HepG2 (cell line): Measurements from ENCODE around the gene PARP16. TPM values are rescaled to one million over a fixed set of nuclear protein-coding genes. Genes with fewer than 3 reads are reported as not detected.

Source experiments
- ATAC-seq: fragments of 200-7000 bp; cut with Tn5 transposase; 3 replicates; pipeline ENCODE4 v1.9.1; 2020; ENCODE audit warnings: mild to moderate bottlenecking, moderate library complexity
- BruUV-seq: library from RNA; stranded (reverse); fragments of 400-500 nt; replicated peaks from 2 replicates; lab custom pipeline; 2021; lab: Mats Ljungman, UMichigan
- CTCF ChIA-PET: fragments of 300-600 bp; formaldehyde crosslinking; extraction: SDS; loops from one replicate; lab custom pipeline; 2021; ENCODE audit warnings: low total read pairs, inconsistent platforms, low intra/inter-chr PET ratio; lab: Yijun Ruan, JAX
- POLR2A ChIA-PET: fragments of 350-600 bp; sonication (Branson Sonifier 250); formaldehyde crosslinking; loops from one replicate; lab custom pipeline; 2020; ENCODE audit warnings: antibody characterized with exemption, inconsistent platforms; lab: Yijun Ruan, JAX
- DNase-seq: peaks from one replicate; pipeline ENCODE4 v3.0.0-alpha.2; 2015; ENCODE audit warnings: low spot score
- FAIRE-seq: peaks from 3 replicates; lab custom pipeline; 2011; peaks lifted over from hg19 to GRCh38; lab: Jason Lieb, UNC
- H2AFZ ChIP-seq: one replicate; pipeline ENCODE4 v1.6.1; 2011; ENCODE audit warnings: low read length, inconsistent platforms
- H3K27ac ChIP-seq: fragments of 300-600 bp; 3 replicates; pipeline ENCODE4 v1.8.0; 2011; ENCODE audit warnings: mixed run types, mild to moderate bottlenecking, mixed read lengths, low read length, inconsistent platforms; ENCODE audit not compliant: insufficient read depth; ENCODE audit errors: extremely low read length
- H3K27me3 ChIP-seq, 2 experiments: fragments of 200-600 bp in 1 of 2; 2 replicates in 1 of 2; 3 replicates in 1 of 2; pipeline versions ENCODE4 v1.6.0 to v1.8.0; 2011; ENCODE audit warnings: low read length in 2 of 2, mild to moderate bottlenecking in 2 of 2, moderate library complexity in 2 of 2, inconsistent platforms in 1 of 2; ENCODE audit not compliant: insufficient read depth in 2 of 2, control insufficient read depth in 1 of 2
- H3K36me3 ChIP-seq, 2 experiments: fragments of 200-600 bp in 1 of 2; replicated peaks in 1 of 2; 2 replicates in 1 of 2; 3 replicates in 1 of 2; pipeline versions ENCODE4 v1.5.1 to v1.8.0; 2011; ENCODE audit warnings: low read length in 2 of 2, inconsistent platforms in 1 of 2; ENCODE audit not compliant: insufficient read depth in 2 of 2, control insufficient read depth in 1 of 2
- H3K4me1 ChIP-seq: 2 replicates; pipeline ENCODE4 v1.5.1; 2012; ENCODE audit warnings: low read length, inconsistent platforms; ENCODE audit not compliant: insufficient read depth
- H3K4me2 ChIP-seq: 2 replicates; pipeline ENCODE4 v1.6.0; 2011; ENCODE audit warnings: low read depth, low read length, inconsistent platforms
- H3K4me3 ChIP-seq, 3 experiments: fragments of 200-600 bp in 1 of 3; sonication (generic), shearing (Covaris generic) in 1 of 3; replicated peaks in 1 of 3; 2 replicates each; pipeline ENCODE4 v1.5.1; 2011 to 2016; ENCODE audit warnings: low read length in 3 of 3, inconsistent platforms in 2 of 3, low read depth in 2 of 3, mild to moderate bottlenecking in 2 of 3, control low read depth in 1 of 3, mixed read lengths in 1 of 3; ENCODE audit not compliant: insufficient read depth in 1 of 3
- H3K79me2 ChIP-seq: one replicate; pipeline ENCODE4 v1.6.1; 2011; ENCODE audit warnings: low read length, inconsistent platforms; ENCODE audit not compliant: insufficient read depth
- H3K9ac ChIP-seq: 2 replicates; pipeline ENCODE4 v1.6.0; 2011; ENCODE audit warnings: mild to moderate bottlenecking, low read depth, low read length, inconsistent platforms; ENCODE audit not compliant: insufficient read depth
- H3K9me3 ChIP-seq: 2 replicates; pipeline ENCODE4 v1.5.1; 2012; ENCODE audit warnings: mild to moderate bottlenecking, low read length
- H4K20me1 ChIP-seq: 2 replicates; pipeline ENCODE4 v1.6.0; 2011; ENCODE audit warnings: inconsistent platforms, mild to moderate bottlenecking, low read length, moderate library complexity; ENCODE audit not compliant: insufficient read depth
- HMGA1 ChIP-seq: sonication (generic); formaldehyde crosslinking; conservative IDR thresholded peaks from 2 replicates; pipeline ENCODE4 v1.4.0; 2020; ENCODE audit warnings: missing genetic modification reagents
- WGBS: methylation state at CpG from one replicate; pipeline ENCODE4 v1.1.6; 2017; ENCODE audit warnings: low lambda C conversion rate; 5-methylcytosine and 5-hydroxymethylcytosine counted together
- in situ Hi-C: cut with HindIII; loops from 2 replicates; pipeline ENCODE4 v1.10.0; 2017; ENCODE audit warnings: low pct_unique_long_range_greater_than_20kb; ENCODE audit not compliant: extremely low pct_ligation_motif_present
- intact Hi-C: fragments of 100-400 bp; cut with micrococcal nuclease; formaldehyde crosslinking; loops from one replicate; pipeline ENCODE4 v1.10.0; 2022; ENCODE audit not compliant: unreplicated experiment
- polyA plus RNA-seq, 8 experiments: library from polyadenylated mRNA; depleted of rRNA in 3 of 8; stranded (reverse) in 7 of 8; unstranded in 1 of 8; fragments of >200 nt; fragmentation: Illumina TruSeq in 4 of 8; extraction: Trizol in 4 of 8; gene quantifications; 2 replicates each; pipeline versions ENCODE4 v1.2.1 to v1.2.3, GENCODE V29; 2011 to 2016; ENCODE audit warnings: low read depth in 4 of 8, missing spikeins in 1 of 8, mixed read lengths in 1 of 8; ENCODE audit not compliant: insufficient read depth in 1 of 8
- total RNA-seq, 5 experiments: library from RNA; depleted of rRNA; stranded (reverse); fragments of >200 nt; fragmentation: Illumina TruSeq; extraction: Trizol; gene quantifications; 2 replicates each; pipeline ENCODE4 v1.2.3, GENCODE V29; 2016; ENCODE audit warnings: low read depth in 1 of 5
- TF ChIP-seq, protein P1 (sequence below), 2 experiments: IDR thresholded peaks; 2 replicates each; pipeline ENCODE4 v1.6.1; 2011 to 2012; ENCODE audit warnings: low read length in 2 of 2, borderline replicate concordance in 1 of 2, low read depth in 1 of 2, mild to moderate bottlenecking in 1 of 2, moderate library complexity in 1 of 2

PARP16 gene
- total and polyA plus RNA-seq, 2 of the 13 experiments (the other 11 are each of a cell fraction or from before 2014, with no cell fraction given): 6.8 to 7.6 TPM

GRCh38 chr15:65330934-65331645 lies 44.4 kb upstream of the PARP16 start:
- ChIA-PET CTCF (no interaction called here), POLR2A (no interaction called here)
- Histone ChIP-seq H3K79me2 (no peaks in the 10 kb centered on the region), H3K36me3 (peaks cover 32 to 63% of the 10 kb centered on the region in 2 experiments; a peak in 4 of 5 replicates), H3K4me2 (no peak overlapping the region), H3K9ac (no peak overlapping the region), H3K4me1 (peaks cover 6% of the 10 kb centered on the region), H4K20me1 (no peaks in the 10 kb centered on the region), H3K27me3 (no peaks in the 10 kb centered on the region), H3K4me3 (no peak overlapping the region), H2AFZ (no peak overlapping the region), H3K27ac (no peak overlapping the region), H3K9me3 (no peaks in the 10 kb centered on the region)
- 97% methylated on average over 17 of the region's 22 CpGs for WGBS
- no TSS peak for BruUV-seq
- DNase-seq (no peak), FAIRE-seq (no peak), ATAC-seq (no peak)
- intact Hi-C loops (no loop called here), in situ Hi-C loops (no loop called here)
- no peak for TF ChIP-seq HMGA1 (CRISPR knock-in tag)
- TF ChIP-seq, protein P1, sequence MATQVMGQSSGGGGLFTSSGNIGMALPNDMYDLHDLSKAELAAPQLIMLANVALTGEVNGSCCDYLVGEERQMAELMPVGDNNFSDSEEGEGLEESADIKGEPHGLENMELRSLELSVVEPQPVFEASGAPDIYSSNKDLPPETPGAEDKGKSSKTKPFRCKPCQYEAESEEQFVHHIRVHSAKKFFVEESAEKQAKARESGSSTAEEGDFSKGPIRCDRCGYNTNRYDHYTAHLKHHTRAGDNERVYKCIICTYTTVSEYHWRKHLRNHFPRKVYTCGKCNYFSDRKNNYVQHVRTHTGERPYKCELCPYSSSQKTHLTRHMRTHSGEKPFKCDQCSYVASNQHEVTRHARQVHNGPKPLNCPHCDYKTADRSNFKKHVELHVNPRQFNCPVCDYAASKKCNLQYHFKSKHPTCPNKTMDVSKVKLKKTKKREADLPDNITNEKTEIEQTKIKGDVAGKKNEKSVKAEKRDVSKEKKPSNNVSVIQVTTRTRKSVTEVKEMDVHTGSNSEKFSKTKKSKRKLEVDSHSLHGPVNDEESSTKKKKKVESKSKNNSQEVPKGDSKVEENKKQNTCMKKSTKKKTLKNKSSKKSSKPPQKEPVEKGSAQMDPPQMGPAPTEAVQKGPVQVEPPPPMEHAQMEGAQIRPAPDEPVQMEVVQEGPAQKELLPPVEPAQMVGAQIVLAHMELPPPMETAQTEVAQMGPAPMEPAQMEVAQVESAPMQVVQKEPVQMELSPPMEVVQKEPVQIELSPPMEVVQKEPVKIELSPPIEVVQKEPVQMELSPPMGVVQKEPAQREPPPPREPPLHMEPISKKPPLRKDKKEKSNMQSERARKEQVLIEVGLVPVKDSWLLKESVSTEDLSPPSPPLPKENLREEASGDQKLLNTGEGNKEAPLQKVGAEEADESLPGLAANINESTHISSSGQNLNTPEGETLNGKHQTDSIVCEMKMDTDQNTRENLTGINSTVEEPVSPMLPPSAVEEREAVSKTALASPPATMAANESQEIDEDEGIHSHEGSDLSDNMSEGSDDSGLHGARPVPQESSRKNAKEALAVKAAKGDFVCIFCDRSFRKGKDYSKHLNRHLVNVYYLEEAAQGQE (IDR thresholded peaks at IDR 0.05; ENCODE audit: borderline replicate concordance in 1 of 2, low read depth in 1 of 2, low read length in 2 of 2): peak in 1 of 2 experiments; percentile 45; a peak in 1 of 4 replicates
